Omental fat pad (tissue), 4 donors: ENCODE results near the gene ZNF148. TPM values are rescaled to one million over a fixed set of nuclear protein-coding genes. Genes with fewer than 3 reads are reported as not detected.

Source experiments
- ATAC-seq: fragments of 150-250 bp; one replicate; pipeline ENCODE4 v1.9.1; 2016; ENCODE audit warnings: mild to moderate bottlenecking, moderate library complexity; ENCODE audit not compliant: low FRiP score
- DNase-seq: peaks from one replicate; pipeline ENCODE4 v3.0.0-alpha.2; 2019; ENCODE audit warnings: low spot score
- CTCF ChIP-seq, 3 donors: fragments of 450-650 bp; IDR thresholded peaks; one replicate each; pipeline ENCODE4 v1.5.1; 2016 to 2017; ENCODE audit warnings: antibody characterized with exemption in 3 of 3, mild to moderate bottlenecking in 3 of 3, moderate library complexity in 2 of 3
- total RNA-seq, 4 donors: library from RNA; depleted of rRNA; stranded (reverse); fragments of >200 nt; gene quantifications; one replicate each; pipeline ENCODE4 v1.1.0, GENCODE V29; 2016

The ZNF148 gene
- total RNA-seq, 4 donors from 2014 or later = 23.9 to 34.5 (median 24.9) TPM

GRCh38 chr3:125267460-125267859 is 107.7 kb downstream of the ZNF148 start:
- DNase-seq = no peak
- TF ChIP-seq CTCF (IDR thresholded peaks at IDR 0.05) = no peak
- ATAC-seq = no peak

GRCh38 chr3:125266971-125267370 is 108.2 kb downstream of the ZNF148 start:
- ATAC-seq = no peak
- DNase-seq = no peak
- no peak for TF ChIP-seq CTCF (IDR thresholded peaks at IDR 0.05)

- no peak for TF ChIP-seq CTCF (IDR thresholded peaks at IDR 0.05)
- DNase-seq = no peak
- ATAC-seq = peak; percentile 19
Observed at GRCh38 chr3:125262161-125262560, 113.0 kb downstream of the ZNF148 start.

- TF ChIP-seq CTCF (IDR thresholded peaks at IDR 0.05) = no peak
- ATAC-seq (no peak), DNase-seq (no peak)
Observed at GRCh38 chr3:125261031-125261430, 114.1 kb downstream of the ZNF148 start.

GRCh38 chr3:125260158-125260557 is 115.0 kb downstream of the ZNF148 start:
- TF ChIP-seq CTCF (IDR thresholded peaks at IDR 0.05) = no peak
- DNase-seq = no peak
- ATAC-seq = no peak

GRCh38 chr3:125257536-125257935 is 117.6 kb downstream of the ZNF148 start:
- DNase-seq = no peak
- ATAC-seq = no peak
- no peak for TF ChIP-seq CTCF (IDR thresholded peaks at IDR 0.05)

GRCh38 chr3:125256675-125257074 is 118.5 kb downstream of the ZNF148 start:
- no peak for DNase-seq
- no peak for ATAC-seq
- no peak for TF ChIP-seq CTCF (IDR thresholded peaks at IDR 0.05)
